Suprapubic skin (tissue), 3 donors: ENCODE data around the gene HSPA14.

Experiments
- CTCF ChIP-seq, 2 donors: fragments of 200-600 bp in 1 of 2; fragments of 450-650 bp in 1 of 2; sonication (generic) in 1 of 2; IDR thresholded peaks; one replicate each; pipeline ENCODE4 v1.5.1; 2016 to 2019; ENCODE audit warnings: antibody characterized with exemption in 2 of 2, mild to moderate bottlenecking in 1 of 2, moderate library complexity in 1 of 2
- EP300 ChIP-seq: sonication (generic); formaldehyde crosslinking; IDR thresholded peaks from one replicate; pipeline ENCODE4 v1.6.1; 2017; ENCODE audit warnings: antibody characterized with exemption
- POLR2A ChIP-seq, 2 donors: fragments of 450-650 bp; IDR thresholded peaks; one replicate each; pipeline ENCODE4 v1.6.1; 2017; ENCODE audit warnings: antibody characterized with exemption in 2 of 2, mild to moderate bottlenecking in 2 of 2, moderate library complexity in 2 of 2

- TF ChIP-seq POLR2A (IDR thresholded peaks at IDR 0.05) (no peak), EP300 (no peak), CTCF (IDR thresholded peaks at IDR 0.05) (no peak)
Measured at GRCh38 chr10:14917827-14918226, 79.7 kb downstream of the HSPA14 start.
